DMS79 treated with DMSO at 0.1 percent for 48 hours (cell line): ENCODE data around the gene LRFN2.

Experiments
- DNase-seq: peaks from one replicate; lab custom pipeline; 2025; lab: John Stamatoyannopoulos, UW

Gene LRFN2

DNA sequence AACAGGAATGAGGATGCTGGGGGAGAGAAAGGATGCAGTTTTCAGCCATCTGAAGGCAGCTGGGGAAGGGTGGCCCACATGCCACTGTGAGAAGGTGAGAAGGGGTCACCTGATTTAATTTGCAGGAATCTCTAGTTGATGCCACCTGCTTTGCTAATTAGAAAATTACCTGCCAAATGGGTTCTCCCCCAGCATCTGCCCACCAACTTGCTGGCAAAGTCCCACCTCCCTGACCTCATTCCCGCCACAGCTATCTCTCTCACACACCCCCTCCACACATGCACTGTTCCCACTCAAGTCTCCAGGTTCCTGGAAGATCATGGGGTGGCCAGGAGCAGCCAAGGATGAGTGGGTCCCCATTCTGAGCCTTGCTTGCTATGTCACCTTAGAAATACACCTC, 70.7 kb downstream of the LRFN2 start:
- DNase-seq: no peak

GRCh38 chr6:40512340-40512739, 74.8 kb downstream of the LRFN2 start:
- no peak for DNase-seq

DNA sequence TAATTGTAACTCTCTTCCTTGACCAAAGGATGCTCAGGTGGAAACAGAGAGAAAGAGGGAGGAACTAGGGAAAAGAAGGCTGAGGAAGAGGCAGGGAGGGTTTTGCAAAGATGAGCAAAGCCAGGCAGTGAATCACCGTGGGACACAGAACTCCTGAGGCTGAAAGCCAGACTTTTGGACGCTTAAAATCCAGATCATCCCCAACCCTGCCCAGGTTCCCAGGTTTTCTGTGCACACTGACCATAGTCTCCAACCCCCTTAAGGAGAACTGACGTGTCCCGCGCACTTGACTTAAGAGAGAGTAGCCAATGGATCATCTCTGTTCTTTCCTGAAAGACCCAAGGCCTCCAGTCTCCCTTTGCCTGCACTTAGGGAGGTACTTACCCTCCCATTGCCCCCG, 75.3 kb downstream of the LRFN2 start:
- no peak for DNase-seq

DNA sequence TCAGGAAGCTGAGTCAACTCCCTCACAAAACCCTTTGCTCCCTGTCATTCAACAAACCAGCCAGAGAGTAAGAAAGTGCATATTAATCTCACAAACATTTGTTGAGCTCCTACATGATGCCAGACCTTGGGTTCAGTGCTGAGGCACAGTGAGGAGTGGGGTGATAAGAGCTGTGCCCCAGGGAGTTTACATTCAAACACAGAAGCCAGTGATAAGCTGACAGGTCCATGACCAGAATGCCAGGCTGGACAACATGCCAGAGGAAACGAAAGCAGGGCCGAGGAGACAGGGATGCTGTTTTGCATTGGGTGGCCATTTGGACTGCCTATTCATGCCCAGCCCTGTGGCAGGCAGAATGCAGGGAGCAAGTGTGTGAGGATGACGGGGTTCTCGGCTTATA, 76.7 kb downstream of the LRFN2 start:
- no peak for DNase-seq

DNA sequence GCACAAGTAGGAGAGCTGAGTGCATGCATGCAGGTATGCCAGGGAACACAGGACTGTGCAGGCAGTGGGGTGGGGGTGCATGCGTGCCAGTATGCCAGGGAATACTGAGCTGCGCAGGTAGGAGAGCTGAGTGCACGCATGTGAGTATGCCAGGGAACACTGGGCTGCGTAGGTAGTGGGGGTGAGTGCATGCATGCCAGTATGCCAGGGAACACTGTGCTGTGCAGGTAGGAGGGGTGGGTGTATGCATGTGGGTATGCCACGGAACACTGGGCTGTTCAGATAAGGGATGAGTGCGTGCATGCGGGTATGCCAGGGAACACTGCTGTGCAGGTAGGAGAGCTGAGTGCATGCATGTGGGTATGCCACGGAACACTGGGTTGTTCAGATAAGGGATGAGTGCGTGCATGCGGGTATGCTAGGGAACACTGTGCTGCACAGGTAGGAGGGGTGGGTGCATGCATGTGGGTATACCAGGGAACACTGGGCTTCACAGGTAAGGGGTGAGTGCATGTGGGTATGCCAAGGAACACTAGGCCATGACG, 77.4 kb downstream of the LRFN2 start:
- no peak for DNase-seq

DNA sequence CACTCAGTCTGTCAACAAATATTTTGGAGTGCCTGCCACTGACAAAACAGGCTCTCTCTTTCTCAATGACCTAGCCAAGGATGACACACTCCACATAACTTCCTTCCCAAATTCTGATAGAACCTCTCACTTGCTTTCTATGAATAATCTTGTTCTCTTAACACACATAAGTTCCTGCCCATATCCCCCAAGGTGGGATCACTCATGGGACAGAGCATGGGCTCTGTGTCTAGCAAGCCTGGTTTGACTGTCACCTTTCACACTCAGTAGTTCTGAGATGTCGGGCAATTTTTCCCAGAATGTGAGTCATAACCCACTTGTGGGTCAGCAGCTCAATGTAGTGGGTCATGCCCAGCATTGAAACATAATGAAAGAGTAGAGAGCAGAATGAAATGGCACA, 78.1 kb downstream of the LRFN2 start:
- DNase-seq: no peak

DNA sequence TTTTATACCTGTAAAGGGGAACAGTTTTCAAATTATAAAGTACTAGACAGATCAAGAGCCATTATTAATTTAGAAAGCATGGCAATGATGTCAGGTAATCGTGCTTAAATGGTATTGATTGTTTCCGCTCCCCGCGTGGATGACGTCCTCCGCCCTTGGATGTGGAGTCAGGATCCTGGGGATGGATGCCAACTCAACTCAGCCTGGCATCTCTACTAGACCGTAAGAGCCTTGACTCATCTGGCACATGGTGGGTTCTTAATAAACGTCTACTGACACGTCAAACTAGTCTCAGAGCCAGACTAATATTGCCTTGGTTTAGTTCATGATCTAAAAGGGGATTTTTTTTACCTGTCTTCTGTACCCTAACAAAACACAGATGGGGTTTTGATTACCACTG, 80.2 kb downstream of the LRFN2 start:
- peak; percentile 37 for DNase-seq

GRCh38 chr6:40505191-40505810, 81.9 kb downstream of the LRFN2 start:
- DNase-seq: no peak

DNA sequence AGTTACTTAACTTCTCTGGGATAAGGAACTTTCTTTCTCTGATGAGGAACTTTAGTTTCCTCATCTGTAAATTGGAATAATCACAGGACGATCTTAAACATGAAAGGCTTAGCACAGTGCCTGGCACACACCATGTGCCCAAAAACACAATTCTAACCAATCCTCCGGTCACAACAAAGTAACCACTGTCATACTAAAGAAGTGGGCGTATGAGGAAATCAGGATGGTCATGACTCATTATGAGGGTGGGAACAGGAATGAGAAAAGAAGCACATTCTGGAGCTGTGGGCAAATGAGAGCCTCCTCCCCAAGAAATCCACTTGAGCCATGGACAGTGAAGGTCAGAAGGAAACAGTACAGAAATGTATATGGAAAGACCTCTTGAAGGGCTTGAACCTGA, 82.9 kb downstream of the LRFN2 start:
- DNase-seq: no peak

GRCh38 chr6:40500227-40500626, 86.9 kb downstream of the LRFN2 start:
- DNase-seq: peak; percentile 71

DNA sequence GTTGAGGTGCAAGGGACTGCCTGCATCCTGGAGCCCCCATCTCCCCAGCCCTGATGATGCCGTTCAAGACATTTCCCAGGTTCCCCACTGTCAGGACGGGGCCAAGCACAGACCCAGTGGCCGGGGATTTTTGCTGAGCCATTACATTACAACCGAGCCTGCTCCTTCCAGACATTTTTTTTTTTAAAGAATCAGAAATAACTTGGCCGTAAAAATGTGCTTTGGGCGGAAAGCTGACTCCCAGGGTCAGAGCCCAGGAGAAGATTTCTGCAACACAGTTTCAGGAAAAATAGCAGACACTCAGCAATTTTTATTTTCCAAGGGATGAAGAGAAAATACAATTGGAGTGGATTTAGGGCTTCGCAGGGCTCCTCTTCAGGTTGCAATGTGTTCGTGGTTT, 87.9 kb downstream of the LRFN2 start:
- DNase-seq: no peak

DNA sequence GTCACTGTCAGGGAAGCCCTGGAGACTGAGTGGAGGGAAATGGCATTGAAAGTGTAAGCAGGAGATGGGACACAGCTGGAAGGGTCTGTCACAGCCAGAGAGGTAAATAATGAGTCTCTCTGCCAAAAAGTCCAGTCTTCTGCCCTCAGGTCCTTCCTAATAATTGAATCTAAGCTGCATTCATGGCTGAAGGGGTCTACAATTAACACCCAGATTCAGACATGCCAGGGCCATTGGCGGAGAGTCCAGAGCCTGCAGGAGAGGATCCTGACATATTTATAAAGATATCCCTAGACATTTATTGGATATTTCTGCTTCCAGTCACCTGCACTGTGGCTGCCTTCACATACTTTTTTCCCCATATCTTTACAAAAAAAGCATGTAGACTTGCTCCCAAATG, 89.0 kb downstream of the LRFN2 start:
- no peak for DNase-seq

DNA sequence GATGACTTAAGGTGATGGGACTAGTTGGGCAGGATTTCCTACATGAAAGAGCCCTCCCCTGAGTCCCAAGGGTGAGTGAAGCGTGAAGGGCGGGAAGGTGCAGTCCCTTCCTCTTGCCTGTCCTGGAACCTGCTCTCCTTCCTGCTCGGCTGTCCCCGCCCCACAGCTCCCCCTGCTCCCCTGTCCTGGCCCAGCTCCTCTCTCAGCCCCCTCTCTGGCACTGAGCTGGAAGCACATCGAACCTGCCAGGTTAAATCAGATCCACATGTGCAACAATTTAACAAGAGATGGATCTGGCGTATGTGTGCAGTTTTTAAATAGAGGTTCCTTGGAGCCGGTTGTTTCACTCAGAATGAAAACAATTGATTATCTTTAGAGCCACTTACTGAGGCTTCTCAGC, 95.0 kb downstream of the LRFN2 start:
- no peak for DNase-seq

DNA sequence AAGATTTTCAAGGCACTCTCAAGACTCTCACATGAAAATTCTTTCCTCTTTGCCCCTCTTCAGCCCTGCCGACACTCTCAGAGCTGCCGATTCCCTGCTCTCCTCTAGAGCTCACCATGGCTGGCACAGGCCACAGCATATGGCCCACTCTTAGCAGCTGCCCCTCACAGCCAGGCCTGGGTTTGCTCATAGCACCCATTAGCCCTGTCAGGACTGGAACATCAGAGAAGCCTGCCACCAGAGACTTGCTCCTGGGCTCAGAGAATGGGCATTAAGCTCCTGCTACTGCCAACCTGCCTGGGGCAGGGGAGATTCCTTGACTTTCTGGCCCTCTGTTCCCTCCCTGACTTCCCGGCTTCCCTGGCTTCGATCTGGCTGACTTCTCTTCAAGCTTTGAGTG, 96.7 kb downstream of the LRFN2 start:
- no peak for DNase-seq

- DNase-seq: no peak
These were observed 97.4 kb downstream of the LRFN2 start for GRCh38 chr6:40489798-40490197.

GRCh38 chr6:40486576-40486975, 100.6 kb downstream of the LRFN2 start:
- no peak for DNase-seq

DNA sequence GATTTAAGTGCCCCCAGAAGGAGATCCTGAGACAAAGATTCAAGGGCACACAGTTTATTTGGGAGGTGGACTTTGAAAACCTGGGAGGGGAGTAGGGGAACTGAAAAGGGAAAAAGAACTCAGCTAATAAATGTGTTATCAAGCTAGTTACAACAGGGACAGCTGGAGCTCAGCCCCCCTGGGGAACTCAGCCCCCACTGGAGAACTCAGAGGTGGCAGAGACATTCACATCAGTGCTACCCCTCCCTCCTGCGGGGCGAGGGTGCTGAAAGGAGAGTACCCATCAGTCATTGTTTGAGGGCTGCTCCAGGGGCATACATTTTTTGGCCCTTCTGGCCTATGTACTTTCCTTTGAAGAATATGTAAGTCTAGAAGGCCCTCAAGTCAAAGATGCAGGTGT, 101.4 kb downstream of the LRFN2 start:
- no peak for DNase-seq

- DNase-seq: no peak
These were observed 101.9 kb downstream of the LRFN2 start for GRCh38 chr6:40485300-40485699.

GRCh38 chr6:40484066-40484465, 103.1 kb downstream of the LRFN2 start:
- no peak for DNase-seq

- no peak for DNase-seq
These were observed 104.6 kb downstream of the LRFN2 start for GRCh38 chr6:40482532-40482931.

DNA sequence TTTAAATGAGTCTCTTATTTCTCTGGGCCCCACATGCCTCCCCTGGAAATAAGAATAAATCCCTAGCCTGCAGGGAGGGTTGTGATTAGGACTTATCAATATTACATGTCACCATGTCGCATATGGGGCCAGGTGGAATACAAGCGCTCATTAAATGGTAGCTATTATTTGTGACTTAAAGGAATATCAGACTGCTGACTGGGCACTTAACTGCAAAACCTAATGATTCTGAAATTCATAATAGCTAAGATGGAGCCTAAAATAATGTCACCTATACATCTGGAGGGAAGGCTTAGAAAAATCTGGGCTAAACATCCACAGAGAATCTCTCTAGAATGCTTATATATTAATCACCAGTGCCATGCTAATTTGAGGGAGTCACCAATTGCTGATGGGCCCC, 106.5 kb downstream of the LRFN2 start:
- no peak for DNase-seq

DNA sequence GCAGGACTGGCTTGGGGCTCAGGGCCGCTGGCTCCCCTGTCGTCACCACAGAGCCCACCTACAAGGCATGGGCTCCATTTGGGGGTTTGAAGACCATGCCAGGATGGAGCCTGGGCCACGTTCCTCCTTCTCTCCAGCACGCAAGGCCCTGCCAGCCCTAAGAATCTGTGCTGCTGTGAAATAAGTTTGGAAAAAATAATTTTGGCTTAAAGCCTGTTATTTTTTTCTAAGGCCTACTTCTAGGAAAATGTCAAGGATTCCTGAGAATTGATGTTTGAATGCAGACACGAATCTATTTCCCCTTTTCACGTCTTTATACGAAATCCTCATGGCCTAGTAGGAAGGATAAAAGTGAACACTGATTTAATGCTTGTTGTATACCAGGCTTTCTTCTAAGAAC, 107.5 kb downstream of the LRFN2 start:
- DNase-seq: no peak

DNA sequence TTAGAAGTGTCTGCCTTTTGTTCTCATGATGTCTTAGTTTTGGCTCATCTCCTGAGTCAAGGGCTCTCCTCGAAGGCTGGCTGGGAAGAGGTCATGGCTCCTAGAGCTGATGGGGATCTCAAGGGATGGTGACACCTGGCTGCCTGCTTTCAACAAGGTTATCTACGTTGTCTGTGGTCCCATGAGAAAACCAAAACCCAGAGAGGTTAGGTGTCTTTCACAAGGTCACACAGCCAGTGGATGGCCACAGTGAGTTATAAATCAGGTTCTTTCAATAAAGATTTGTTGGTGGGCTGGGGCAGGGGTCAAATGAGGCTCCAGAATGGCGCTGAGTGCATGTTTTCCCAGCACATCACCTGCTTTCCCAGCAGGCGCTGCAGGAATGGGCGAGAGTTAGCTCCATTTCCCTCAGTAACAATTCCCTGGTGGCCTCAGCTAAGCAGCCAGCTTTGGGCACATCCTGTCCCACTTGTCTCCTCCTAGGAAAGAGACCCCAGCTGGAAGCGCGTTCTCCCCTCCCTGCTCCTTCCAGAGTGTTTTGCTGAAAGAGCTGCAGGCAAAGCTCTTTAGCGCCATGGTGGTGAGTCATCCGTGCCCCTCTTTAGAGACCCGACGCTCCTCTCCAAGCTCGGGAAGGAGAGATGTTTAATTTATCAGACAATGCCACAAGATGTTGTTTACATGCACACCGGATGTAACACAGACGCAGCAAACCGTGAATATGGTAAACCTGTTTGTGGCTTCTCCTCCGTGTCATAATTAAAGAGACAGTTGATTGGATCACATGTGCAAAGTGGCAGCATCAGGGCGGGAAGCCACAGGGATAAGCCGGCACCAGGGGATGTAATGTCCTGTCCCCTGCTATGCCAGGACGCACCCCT, 109.7 kb downstream of the LRFN2 start:
- DNase-seq: peak; percentile 79

GRCh38 chr6:40476673-40477072, 110.5 kb downstream of the LRFN2 start:
- no peak for DNase-seq
